Osteocyte (in vitro differentiated cells): Measurements from ENCODE around the gene FMN2. TPM values are rescaled to one million over a fixed set of nuclear protein-coding genes. Genes with fewer than 3 reads are reported as not detected.
A peak's percentile ranks its signal among the peaks of the same experiment; 100 is the strongest.

Experiments
- DNase-seq: peaks from one replicate; pipeline ENCODE4 v3.0.0; 2021; ENCODE audit warnings: mixed read lengths; ENCODE audit not compliant: unreplicated experiment; ENCODE audit errors: extremely low spot score
- H3K27ac Mint-ChIP-seq: one replicate; pipeline ENCODE4 v1.8.0; 2021; ENCODE audit warnings: mild to moderate bottlenecking, mixed read lengths; ENCODE audit not compliant: unreplicated experiment
- H3K27me3 Mint-ChIP-seq: one replicate; pipeline ENCODE4 v1.8.0; 2021; ENCODE audit warnings: mixed read lengths; ENCODE audit not compliant: unreplicated experiment
- H3K36me3 Mint-ChIP-seq: one replicate; pipeline ENCODE4 v1.8.0; 2021; ENCODE audit warnings: mixed read lengths; ENCODE audit not compliant: unreplicated experiment
- H3K4me1 Mint-ChIP-seq: one replicate; pipeline ENCODE4 v1.8.0; 2021; ENCODE audit warnings: mixed read lengths; ENCODE audit not compliant: unreplicated experiment
- H3K4me3 Mint-ChIP-seq: one replicate; pipeline ENCODE4 v1.8.0; 2021; ENCODE audit warnings: mild to moderate bottlenecking, moderate library complexity, mixed read lengths; ENCODE audit not compliant: unreplicated experiment
- H3K9me3 Mint-ChIP-seq: one replicate; pipeline ENCODE4 v1.8.0; 2021; ENCODE audit warnings: mixed read lengths; ENCODE audit not compliant: unreplicated experiment
- total RNA-seq: library from RNA; stranded (reverse); gene quantifications from 2 replicates; pipeline ENCODE4 v1.2.1, GENCODE V29; 2021
- TF ChIP-seq, protein P1 (sequence below): fragments of 200-600 bp; sonication (generic); IDR thresholded peaks from 2 replicates; pipeline ENCODE4 v1.5.0; 2021; ENCODE audit warnings: antibody characterized with exemption, mild to moderate bottlenecking, moderate library complexity

The FMN2 gene
- total RNA-seq, 1 donor from 2014 or later, result 8.6 TPM

DNA sequence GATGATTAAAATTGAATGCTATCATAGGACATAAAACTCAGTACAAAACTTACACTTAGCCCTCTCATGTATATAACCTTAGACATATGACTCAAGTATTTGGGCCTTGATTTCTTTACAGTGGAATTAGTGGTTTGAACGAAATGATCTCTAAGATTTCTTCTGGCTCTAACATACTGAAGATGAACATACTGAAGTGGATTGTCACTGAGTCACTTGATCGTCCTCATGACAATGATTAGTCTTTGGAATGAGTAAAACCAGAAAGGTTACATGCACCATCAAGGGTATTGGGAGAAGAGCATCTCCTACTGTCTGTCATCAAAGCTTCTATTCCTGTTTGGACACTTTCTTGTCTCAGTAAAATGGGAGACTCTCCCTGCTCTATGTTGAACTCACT, 17.4 kb downstream of the FMN2 start:
- no peaks in the 10 kb centered on the region for H3K9me3 Mint-ChIP-seq
- no peaks in the 10 kb centered on the region for H3K36me3 Mint-ChIP-seq
- DNase-seq, result no peak
- H3K27me3 Mint-ChIP-seq, result no peaks in the 10 kb centered on the region
- H3K4me1 Mint-ChIP-seq, result peaks cover 33% of the 10 kb centered on the region
- H3K27ac Mint-ChIP-seq, result no peak overlapping the region
- TF ChIP-seq, protein P1, sequence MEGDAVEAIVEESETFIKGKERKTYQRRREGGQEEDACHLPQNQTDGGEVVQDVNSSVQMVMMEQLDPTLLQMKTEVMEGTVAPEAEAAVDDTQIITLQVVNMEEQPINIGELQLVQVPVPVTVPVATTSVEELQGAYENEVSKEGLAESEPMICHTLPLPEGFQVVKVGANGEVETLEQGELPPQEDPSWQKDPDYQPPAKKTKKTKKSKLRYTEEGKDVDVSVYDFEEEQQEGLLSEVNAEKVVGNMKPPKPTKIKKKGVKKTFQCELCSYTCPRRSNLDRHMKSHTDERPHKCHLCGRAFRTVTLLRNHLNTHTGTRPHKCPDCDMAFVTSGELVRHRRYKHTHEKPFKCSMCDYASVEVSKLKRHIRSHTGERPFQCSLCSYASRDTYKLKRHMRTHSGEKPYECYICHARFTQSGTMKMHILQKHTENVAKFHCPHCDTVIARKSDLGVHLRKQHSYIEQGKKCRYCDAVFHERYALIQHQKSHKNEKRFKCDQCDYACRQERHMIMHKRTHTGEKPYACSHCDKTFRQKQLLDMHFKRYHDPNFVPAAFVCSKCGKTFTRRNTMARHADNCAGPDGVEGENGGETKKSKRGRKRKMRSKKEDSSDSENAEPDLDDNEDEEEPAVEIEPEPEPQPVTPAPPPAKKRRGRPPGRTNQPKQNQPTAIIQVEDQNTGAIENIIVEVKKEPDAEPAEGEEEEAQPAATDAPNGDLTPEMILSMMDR, result no peak
- H3K4me3 Mint-ChIP-seq, result no peak overlapping the region

DNA sequence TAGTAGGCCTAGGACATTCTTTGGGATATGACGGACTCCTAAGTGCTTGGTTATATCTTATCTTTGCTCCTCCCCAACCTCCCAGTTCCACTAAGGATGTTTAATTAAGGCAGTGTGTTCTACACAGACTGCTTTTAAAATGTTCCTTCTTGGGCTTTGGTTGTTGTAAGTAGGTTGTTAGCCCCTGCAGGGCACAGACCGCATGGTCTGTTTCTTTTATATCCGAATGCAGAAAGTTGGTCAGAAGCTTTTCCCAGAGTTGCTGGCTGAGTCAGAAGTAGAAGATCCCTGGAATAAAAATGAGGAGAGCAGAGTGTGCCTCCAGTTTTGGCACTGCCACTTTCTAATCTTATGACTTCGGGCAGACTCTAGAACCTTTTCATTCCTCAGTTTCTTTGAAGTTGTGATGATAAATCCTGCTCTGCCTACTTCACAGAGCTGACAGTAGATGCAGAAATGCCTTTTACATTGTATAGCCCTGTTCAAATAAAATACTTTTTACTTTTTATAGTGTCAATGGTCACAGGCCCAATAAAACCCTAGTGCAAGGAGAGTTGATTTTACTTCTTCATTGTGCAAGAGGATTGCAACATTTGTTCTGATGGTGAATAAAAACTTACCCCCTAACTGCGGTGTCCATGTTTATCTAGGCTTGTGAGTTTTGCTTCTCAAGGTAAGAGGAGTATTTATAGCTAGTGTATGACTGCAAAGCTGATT, 18.4 kb downstream of the FMN2 start:
- Mint-ChIP-seq H3K4me3 (no peak overlapping the region), H3K27ac (peak overlapping the region; percentile 47), H3K27me3 (no peaks in the 10 kb centered on the region), H3K36me3 (no peaks in the 10 kb centered on the region), H3K9me3 (no peaks in the 10 kb centered on the region), H3K4me1 (peaks cover 31% of the 10 kb centered on the region)
- DNase-seq, result no peak
- TF ChIP-seq, protein P1, result no peak

DNA sequence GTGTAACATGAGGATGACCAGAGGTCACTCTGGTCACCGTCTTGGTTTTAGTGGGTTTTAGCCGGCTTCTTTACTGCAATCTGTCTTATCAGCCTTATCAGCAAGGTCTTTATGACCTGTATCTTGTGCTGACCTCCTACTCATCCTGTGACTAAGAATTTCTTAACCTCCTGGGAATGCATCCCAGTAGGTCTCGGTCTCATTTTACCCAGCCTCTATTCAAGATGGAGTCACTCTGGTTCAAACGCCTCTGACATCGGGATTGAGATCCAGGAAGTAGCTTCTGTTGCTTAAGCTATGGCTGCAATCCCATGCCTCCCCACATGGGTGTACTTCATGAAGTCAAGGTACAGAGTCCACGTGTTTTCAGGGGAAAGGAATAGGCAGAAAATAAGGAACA, 19.9 kb downstream of the FMN2 start:
- Mint-ChIP-seq H3K9me3 (no peaks in the 10 kb centered on the region), H3K27ac (no peak overlapping the region), H3K36me3 (no peaks in the 10 kb centered on the region), H3K4me3 (no peak overlapping the region), H3K27me3 (no peaks in the 10 kb centered on the region), H3K4me1 (peaks cover 31% of the 10 kb centered on the region)
- no peak for DNase-seq
- TF ChIP-seq, protein P1, result no peak

DNA sequence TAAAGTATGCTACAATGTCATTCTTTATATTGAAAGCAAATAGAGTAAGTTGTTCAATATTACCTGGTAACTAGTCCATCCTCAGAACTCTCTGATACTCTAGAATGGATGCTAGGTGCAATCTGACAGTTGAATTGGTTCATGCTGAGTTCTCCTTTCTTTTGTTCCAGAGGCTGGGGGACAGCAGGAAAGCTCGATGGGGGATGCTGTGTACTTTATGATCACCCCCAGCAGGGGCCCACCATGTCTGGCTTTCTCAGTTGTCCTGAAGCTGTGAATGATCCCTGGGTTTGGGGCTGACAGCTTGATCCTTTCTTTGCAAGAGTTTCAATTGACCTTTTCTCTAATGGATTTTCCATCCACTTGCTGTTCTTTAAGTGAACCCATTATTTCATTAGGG, 22.5 kb downstream of the FMN2 start:
- no peak overlapping the region for H3K27ac Mint-ChIP-seq
- no peaks in the 10 kb centered on the region for H3K27me3 Mint-ChIP-seq
- H3K9me3 Mint-ChIP-seq, result no peaks in the 10 kb centered on the region
- TF ChIP-seq, protein P1, result no peak
- no peaks in the 10 kb centered on the region for H3K36me3 Mint-ChIP-seq
- H3K4me1 Mint-ChIP-seq, result peaks cover 22% of the 10 kb centered on the region
- no peak for DNase-seq
- H3K4me3 Mint-ChIP-seq, result no peak overlapping the region

DNA sequence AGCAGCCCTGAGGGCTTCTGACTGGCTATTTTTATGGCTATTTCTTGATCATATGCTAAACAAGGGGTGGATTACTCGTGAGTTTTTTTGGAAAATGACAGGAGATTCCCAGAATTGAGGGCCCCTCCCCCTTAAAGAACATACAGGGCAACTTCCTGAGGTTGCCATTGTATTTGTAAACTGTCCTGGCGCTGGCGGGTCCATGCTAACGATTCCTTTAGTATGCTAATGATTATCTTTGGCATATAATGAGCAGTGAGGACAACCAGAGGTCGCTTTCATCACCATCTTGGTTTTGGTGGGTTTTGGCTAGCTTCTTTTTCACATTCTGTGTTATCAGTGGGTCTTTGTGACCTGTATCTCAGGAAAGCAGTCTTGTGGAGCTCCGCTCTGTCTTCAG, 24.1 kb downstream of the FMN2 start:
- TF ChIP-seq, protein P1, result no peak

More for the DNA sequence above, 24.1 kb downstream of the FMN2 start:
- H3K9me3 Mint-ChIP-seq, result no peaks in the 10 kb centered on the region
- peaks cover 17% of the 10 kb centered on the region for H3K4me1 Mint-ChIP-seq
- DNase-seq, result no peak
- no peak overlapping the region for H3K4me3 Mint-ChIP-seq
- no peaks in the 10 kb centered on the region for H3K27me3 Mint-ChIP-seq
- no peaks in the 10 kb centered on the region for H3K36me3 Mint-ChIP-seq
- H3K27ac Mint-ChIP-seq, result no peak overlapping the region
